ENCODE measurements around the gene HSP90AB1. TPM values are rescaled to one million over a fixed set of nuclear protein-coding genes. Genes with fewer than 3 reads are reported as not detected.

The HSP90AB1 gene
- total and polyA plus RNA-seq, 2 of the 8 experiments (the other 6 are each of a cell fraction or from before 2014, with no cell fraction given) = 1,564 to 2,297 TPM

DNA sequence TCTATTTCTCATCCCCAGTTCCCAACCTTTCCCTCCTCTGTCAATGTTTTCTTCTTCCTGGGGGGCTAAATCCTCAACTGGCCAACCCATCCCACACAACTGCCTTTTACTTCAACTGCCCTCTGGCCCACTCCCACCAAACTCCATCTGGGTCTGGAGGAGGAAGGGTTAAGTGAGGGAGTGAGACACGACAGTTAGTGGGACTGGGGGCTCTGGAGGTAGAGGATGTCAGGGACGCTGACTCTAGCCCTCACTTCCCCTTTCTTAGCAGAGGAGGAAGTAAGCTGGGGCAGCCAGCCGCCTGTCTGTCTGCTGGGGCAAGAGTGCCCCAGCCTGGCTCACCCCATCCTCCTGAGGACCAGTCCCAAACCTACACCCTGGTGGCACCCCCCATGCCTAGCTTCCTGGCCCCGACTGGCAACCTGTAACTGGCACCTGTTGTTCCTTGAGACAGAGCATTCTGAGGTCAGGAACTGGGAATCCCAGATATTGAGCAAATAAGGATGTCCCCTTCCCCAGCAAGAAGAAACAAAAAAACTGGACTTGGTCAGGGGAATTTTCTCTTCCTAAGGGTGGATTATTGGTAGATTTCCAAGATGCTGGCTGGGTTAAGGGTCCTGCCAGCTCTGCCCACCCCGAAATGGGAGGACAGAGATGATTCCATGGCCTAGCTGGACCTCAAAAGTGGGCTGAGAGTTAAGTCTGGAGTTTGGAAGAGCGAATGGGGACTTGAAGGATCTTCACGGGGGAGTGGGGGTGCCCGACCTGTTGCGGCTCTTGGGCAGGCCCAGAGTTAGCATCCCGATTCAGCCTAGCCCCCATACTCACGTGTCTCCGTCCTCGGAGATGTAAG, 17.5 kb downstream of the HSP90AB1 start (continued):
- TF ChIP-seq, protein P1, sequence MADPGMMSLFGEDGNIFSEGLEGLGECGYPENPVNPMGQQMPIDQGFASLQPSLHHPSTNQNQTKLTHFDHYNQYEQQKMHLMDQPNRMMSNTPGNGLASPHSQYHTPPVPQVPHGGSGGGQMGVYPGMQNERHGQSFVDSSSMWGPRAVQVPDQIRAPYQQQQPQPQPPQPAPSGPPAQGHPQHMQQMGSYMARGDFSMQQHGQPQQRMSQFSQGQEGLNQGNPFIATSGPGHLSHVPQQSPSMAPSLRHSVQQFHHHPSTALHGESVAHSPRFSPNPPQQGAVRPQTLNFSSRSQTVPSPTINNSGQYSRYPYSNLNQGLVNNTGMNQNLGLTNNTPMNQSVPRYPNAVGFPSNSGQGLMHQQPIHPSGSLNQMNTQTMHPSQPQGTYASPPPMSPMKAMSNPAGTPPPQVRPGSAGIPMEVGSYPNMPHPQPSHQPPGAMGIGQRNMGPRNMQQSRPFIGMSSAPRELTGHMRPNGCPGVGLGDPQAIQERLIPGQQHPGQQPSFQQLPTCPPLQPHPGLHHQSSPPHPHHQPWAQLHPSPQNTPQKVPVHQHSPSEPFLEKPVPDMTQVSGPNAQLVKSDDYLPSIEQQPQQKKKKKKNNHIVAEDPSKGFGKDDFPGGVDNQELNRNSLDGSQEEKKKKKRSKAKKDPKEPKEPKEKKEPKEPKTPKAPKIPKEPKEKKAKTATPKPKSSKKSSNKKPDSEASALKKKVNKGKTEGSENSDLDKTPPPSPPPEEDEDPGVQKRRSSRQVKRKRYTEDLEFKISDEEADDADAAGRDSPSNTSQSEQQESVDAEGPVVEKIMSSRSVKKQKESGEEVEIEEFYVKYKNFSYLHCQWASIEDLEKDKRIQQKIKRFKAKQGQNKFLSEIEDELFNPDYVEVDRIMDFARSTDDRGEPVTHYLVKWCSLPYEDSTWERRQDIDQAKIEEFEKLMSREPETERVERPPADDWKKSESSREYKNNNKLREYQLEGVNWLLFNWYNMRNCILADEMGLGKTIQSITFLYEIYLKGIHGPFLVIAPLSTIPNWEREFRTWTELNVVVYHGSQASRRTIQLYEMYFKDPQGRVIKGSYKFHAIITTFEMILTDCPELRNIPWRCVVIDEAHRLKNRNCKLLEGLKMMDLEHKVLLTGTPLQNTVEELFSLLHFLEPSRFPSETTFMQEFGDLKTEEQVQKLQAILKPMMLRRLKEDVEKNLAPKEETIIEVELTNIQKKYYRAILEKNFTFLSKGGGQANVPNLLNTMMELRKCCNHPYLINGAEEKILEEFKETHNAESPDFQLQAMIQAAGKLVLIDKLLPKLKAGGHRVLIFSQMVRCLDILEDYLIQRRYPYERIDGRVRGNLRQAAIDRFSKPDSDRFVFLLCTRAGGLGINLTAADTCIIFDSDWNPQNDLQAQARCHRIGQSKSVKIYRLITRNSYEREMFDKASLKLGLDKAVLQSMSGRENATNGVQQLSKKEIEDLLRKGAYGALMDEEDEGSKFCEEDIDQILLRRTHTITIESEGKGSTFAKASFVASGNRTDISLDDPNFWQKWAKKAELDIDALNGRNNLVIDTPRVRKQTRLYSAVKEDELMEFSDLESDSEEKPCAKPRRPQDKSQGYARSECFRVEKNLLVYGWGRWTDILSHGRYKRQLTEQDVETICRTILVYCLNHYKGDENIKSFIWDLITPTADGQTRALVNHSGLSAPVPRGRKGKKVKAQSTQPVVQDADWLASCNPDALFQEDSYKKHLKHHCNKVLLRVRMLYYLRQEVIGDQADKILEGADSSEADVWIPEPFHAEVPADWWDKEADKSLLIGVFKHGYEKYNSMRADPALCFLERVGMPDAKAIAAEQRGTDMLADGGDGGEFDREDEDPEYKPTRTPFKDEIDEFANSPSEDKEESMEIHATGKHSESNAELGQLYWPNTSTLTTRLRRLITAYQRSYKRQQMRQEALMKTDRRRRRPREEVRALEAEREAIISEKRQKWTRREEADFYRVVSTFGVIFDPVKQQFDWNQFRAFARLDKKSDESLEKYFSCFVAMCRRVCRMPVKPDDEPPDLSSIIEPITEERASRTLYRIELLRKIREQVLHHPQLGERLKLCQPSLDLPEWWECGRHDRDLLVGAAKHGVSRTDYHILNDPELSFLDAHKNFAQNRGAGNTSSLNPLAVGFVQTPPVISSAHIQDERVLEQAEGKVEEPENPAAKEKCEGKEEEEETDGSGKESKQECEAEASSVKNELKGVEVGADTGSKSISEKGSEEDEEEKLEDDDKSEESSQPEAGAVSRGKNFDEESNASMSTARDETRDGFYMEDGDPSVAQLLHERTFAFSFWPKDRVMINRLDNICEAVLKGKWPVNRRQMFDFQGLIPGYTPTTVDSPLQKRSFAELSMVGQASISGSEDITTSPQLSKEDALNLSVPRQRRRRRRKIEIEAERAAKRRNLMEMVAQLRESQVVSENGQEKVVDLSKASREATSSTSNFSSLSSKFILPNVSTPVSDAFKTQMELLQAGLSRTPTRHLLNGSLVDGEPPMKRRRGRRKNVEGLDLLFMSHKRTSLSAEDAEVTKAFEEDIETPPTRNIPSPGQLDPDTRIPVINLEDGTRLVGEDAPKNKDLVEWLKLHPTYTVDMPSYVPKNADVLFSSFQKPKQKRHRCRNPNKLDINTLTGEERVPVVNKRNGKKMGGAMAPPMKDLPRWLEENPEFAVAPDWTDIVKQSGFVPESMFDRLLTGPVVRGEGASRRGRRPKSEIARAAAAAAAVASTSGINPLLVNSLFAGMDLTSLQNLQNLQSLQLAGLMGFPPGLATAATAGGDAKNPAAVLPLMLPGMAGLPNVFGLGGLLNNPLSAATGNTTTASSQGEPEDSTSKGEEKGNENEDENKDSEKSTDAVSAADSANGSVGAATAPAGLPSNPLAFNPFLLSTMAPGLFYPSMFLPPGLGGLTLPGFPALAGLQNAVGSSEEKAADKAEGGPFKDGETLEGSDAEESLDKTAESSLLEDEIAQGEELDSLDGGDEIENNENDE (IDR thresholded peaks at IDR 0.05; ENCODE audit: insufficient replicate concordance, low read length) = no peak
- no peak for TF ChIP-seq NRF1 (IDR thresholded peaks at IDR 0.05; ENCODE audit: low read depth, low read length)
- no peak for TF ChIP-seq CEBPB (IDR thresholded peaks at IDR 0.05; ENCODE audit: low read depth, low read length)
- no peak for TF ChIP-seq CHD2 (IDR thresholded peaks at IDR 0.05; ENCODE audit: low read length)
- no peak for TF ChIP-seq KDM1A (IDR thresholded peaks at IDR 0.05; ENCODE audit: borderline replicate concordance, low read length)
- TF ChIP-seq ZNF274 (IDR thresholded peaks at IDR 0.05; ENCODE audit: borderline replicate concordance, extremely low read depth, low read length) = no peak
- TF ChIP-seq CBX5 (IDR thresholded peaks at IDR 0.05; ENCODE audit: low read depth, low read length) = no peak
- no peak for TF ChIP-seq POLR2AphosphoS5 (IDR thresholded peaks at IDR 0.05; ENCODE audit: low read depth, low read length)
- TF ChIP-seq CBX8 (IDR thresholded peaks at IDR 0.05; ENCODE audit: borderline replicate concordance, low read depth, low read length) = no peak
